Upper lobe of left lung (tissue), 6 donors: ENCODE measurements around the gene APOBEC3B. TPM values are rescaled to one million over a fixed set of nuclear protein-coding genes. Genes with fewer than 3 reads are reported as not detected.
A peak's percentile ranks its signal among the peaks of the same experiment; 100 is the strongest.

Experiments used
- ATAC-seq, 2 donors: fragments of 200-7000 bp; cut with Tn5 transposase; one replicate each; pipeline ENCODE4 v1.9.1; 2022; ENCODE audit warnings: mild to moderate bottlenecking in 2 of 2, moderate library complexity in 2 of 2; ENCODE audit not compliant: low FRiP score in 2 of 2
- DNase-seq, 2 donors: peaks; one replicate each; pipeline ENCODE4 v3.0.0-alpha.2; 2019 to 2020
- H3K27ac ChIP-seq, 4 donors: fragments of 200-600 bp; sonication (generic); one replicate each; pipeline ENCODE4 v1.5.1; 2016 to 2019
- H3K27me3 ChIP-seq, 4 donors: fragments of 200-600 bp; sonication (generic); one replicate each; pipeline ENCODE4 v1.5.1; 2017 to 2019
- H3K36me3 ChIP-seq, 4 donors: fragments of 200-600 bp; sonication (generic); one replicate each; pipeline ENCODE4 v1.5.1; 2016 to 2019
- H3K4me1 ChIP-seq, 4 donors: fragments of 200-600 bp; sonication (generic); one replicate each; pipeline ENCODE4 v1.5.1; 2018 to 2019
- H3K4me3 ChIP-seq, 4 donors: fragments of 200-600 bp; sonication (generic); one replicate each; pipeline ENCODE4 v1.5.1; 2017 to 2019; ENCODE audit warnings: mild to moderate bottlenecking in 2 of 4, moderate library complexity in 1 of 4
- H3K9me3 ChIP-seq, 4 donors: fragments of 200-600 bp; sonication (generic); one replicate each; pipeline ENCODE4 v1.5.1; 2018 to 2019
- EP300 ChIP-seq, 4 donors: sonication (generic); formaldehyde crosslinking; IDR thresholded peaks; one replicate each; pipeline ENCODE4 v1.5.1; 2017; ENCODE audit warnings: antibody characterized with exemption in 4 of 4, control low read depth in 2 of 4
- POLR2A ChIP-seq, 4 donors: fragments of 450-650 bp; IDR thresholded peaks; one replicate each; pipeline ENCODE4 v1.5.1; 2016 to 2017; ENCODE audit warnings: antibody characterized with exemption in 4 of 4, mild to moderate bottlenecking in 2 of 4
- POLR2AphosphoS5 ChIP-seq, 2 donors: sonication (generic); formaldehyde crosslinking; IDR thresholded peaks; one replicate each; pipeline ENCODE4 v1.5.1; 2017; ENCODE audit warnings: antibody characterized with exemption in 2 of 2
- WGBS, 2 donors: methylation state at CpG; one replicate each; pipeline ENCODE4 v1.1.5; 2017 to 2018; 5-methylcytosine and 5-hydroxymethylcytosine counted together
- total RNA-seq, 6 donors: library from RNA; depleted of rRNA in 4 of 6; stranded (reverse); fragments of >200 nt in 4 of 6; gene quantifications; one replicate each; pipeline versions ENCODE4 v1.1.0 to v1.2.1, GENCODE V29; 2016 to 2021
- TF ChIP-seq, protein P1 (sequence below), 6 experiments: fragments of 450-650 bp in 4 of 6; fragments of 200-600 bp in 2 of 6; sonication (generic) in 2 of 6; IDR thresholded peaks; one replicate each; pipeline ENCODE4 v1.5.1; 2016 to 2019; ENCODE audit warnings: antibody characterized with exemption in 6 of 6
- donor health status: DM: no; HTN: no; CAD: no; lungs with moderate emphysema.
- donor health status: DM: no; HTN: yes; CAD: no; lungs with severe emphysema.

APOBEC3B gene
- total RNA-seq, 6 donors from 2014 or later, result 0.89 to 5.8 (median 1.5) TPM; not detected in 2

DNA sequence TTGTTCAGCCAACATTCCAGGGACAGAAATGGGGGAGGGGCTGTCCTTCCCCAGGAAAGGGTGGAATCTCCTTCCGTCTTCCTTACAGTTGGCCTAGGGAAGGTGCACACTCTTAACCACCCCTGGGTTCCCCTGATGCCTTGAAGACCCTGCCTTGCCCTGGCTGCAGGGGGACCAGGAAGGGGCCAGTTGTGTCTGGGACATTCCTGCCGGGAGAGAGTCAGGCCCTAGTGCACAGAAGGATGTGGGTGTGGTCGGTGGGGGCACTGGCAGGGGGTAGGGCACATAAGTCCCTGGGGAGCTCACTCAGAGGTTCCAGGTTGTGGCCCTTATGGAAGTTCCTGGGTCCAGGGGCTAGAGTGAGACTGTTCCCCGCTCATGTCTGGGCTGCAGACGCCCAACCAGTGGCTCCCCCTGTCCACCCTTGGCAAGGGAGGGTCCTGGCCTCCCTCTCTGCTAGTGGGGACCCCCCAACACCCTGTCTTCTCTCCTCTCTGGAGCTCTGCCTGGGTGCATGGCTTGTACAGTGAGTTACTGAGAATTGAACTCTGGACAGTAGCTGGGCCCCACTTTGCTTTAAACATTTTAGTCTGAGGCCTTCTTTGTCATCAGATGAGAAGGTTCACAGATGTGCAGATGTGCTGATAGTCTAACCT is 26.8 kb upstream of the APOBEC3B start:
- 68 to 71% methylated on average over 2 to 4 of the region's 5 CpGs for WGBS, 2 donors
- no peak overlapping the region for H3K4me3 ChIP-seq

DNA sequence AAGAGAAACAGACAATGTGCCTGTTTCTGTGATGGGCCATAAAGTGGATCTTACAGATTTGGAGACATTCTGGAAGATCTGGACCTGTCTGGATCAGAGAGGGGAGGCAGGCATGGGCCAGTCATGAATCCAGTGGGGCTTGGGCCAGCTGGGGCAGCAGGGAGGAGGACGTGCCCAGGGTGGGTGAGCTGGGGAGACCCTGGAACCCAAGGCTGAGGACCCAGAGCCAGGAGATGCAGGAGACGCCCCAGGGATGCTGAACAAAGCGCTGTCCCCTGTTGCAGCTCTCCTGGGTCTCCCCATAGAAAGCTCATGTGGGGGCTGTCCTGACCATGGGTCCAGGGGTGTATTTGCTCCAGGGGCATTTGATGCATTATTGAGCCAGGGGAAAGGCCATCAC is 26.2 kb upstream of the APOBEC3B start:
- H3K36me3 ChIP-seq, result no peaks in the 10 kb centered on the region
- peaks cover 0 to 10% (median 5%) of the 10 kb centered on the region in 4 donors for H3K4me1 ChIP-seq
- no peak for TF ChIP-seq POLR2A (IDR thresholded peaks at IDR 0.05)
- TF ChIP-seq, protein P1, sequence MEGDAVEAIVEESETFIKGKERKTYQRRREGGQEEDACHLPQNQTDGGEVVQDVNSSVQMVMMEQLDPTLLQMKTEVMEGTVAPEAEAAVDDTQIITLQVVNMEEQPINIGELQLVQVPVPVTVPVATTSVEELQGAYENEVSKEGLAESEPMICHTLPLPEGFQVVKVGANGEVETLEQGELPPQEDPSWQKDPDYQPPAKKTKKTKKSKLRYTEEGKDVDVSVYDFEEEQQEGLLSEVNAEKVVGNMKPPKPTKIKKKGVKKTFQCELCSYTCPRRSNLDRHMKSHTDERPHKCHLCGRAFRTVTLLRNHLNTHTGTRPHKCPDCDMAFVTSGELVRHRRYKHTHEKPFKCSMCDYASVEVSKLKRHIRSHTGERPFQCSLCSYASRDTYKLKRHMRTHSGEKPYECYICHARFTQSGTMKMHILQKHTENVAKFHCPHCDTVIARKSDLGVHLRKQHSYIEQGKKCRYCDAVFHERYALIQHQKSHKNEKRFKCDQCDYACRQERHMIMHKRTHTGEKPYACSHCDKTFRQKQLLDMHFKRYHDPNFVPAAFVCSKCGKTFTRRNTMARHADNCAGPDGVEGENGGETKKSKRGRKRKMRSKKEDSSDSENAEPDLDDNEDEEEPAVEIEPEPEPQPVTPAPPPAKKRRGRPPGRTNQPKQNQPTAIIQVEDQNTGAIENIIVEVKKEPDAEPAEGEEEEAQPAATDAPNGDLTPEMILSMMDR (IDR thresholded peaks at IDR 0.05), result no peak
- no peak for TF ChIP-seq POLR2AphosphoS5 (IDR thresholded peaks at IDR 0.05)
- no peak for TF ChIP-seq EP300 (IDR thresholded peaks at IDR 0.05)
- ATAC-seq, result no peak
- H3K27ac ChIP-seq, result no peak overlapping the region
- no peaks in the 10 kb centered on the region for H3K27me3 ChIP-seq
- no peaks in the 10 kb centered on the region for H3K9me3 ChIP-seq
- H3K4me3 ChIP-seq, result no peak overlapping the region
- 96 to 100% methylated on average over 1 to 3 of the region's 3 CpGs for WGBS, 2 donors
- DNase-seq, result peak in 1 of 2 donors; percentile 14

More for the DNA sequence above, 26.8 kb upstream of the APOBEC3B start:
- DNase-seq (peak in 1 of 2 donors; percentile 15), ATAC-seq (no peak)
- Histone ChIP-seq H3K27ac (peak overlapping the region in 3 of 4 donors; percentile 69 to 81 (median 80)), H3K36me3 (no peaks in the 10 kb centered on the region), H3K9me3 (no peaks in the 10 kb centered on the region), H3K27me3 (no peaks in the 10 kb centered on the region), H3K4me1 (peaks cover 0 to 10% (median 5%) of the 10 kb centered on the region in 4 donors)
- TF ChIP-seq EP300 (IDR thresholded peaks at IDR 0.05), result no peak
- TF ChIP-seq POLR2A (IDR thresholded peaks at IDR 0.05), result no peak
- TF ChIP-seq, protein P1 (IDR thresholded peaks at IDR 0.05), result no peak
- TF ChIP-seq POLR2AphosphoS5 (IDR thresholded peaks at IDR 0.05), result no peak

DNA sequence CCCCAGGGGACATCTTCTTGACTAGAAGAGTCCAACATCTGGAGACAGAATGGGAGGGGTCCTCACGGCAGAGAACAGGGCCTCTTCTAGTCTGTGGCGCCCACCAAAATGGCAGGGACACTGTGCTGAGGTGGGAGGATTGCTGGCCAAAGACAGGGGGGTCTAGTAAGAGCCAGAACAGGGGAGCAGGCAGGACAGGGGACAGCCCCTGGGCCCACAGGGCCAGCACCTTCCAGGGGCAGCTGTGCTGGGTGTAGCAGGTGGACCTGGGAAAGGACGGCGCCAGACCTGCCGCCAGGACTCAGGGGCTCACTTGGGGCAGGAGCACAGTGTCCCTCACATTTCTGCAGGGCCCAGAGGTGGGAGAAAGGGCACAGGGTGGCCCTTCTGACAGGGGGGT is 25.6 kb upstream of the APOBEC3B start:
- WGBS, 2 donors, result 83 to 95% methylated on average over 5 of the region's 5 CpGs
- no peak overlapping the region for H3K4me3 ChIP-seq
- H3K27me3 ChIP-seq, result no peaks in the 10 kb centered on the region
- peak in 1 of 2 donors; percentile 18 for DNase-seq
- H3K36me3 ChIP-seq, result no peaks in the 10 kb centered on the region
- peak overlapping the region in 3 of 4 donors; percentile 49 to 57 (median 50) for H3K27ac ChIP-seq
- H3K9me3 ChIP-seq, result no peaks in the 10 kb centered on the region
- no peak for ATAC-seq
- no peak for TF ChIP-seq POLR2A (IDR thresholded peaks at IDR 0.05)
- TF ChIP-seq EP300 (IDR thresholded peaks at IDR 0.05), result no peak
- TF ChIP-seq, protein P1 (IDR thresholded peaks at IDR 0.05), result no peak
- no peak for TF ChIP-seq POLR2AphosphoS5 (IDR thresholded peaks at IDR 0.05)
- H3K4me1 ChIP-seq, result peaks cover 0 to 9% (median 4%) of the 10 kb centered on the region in 4 donors

DNA sequence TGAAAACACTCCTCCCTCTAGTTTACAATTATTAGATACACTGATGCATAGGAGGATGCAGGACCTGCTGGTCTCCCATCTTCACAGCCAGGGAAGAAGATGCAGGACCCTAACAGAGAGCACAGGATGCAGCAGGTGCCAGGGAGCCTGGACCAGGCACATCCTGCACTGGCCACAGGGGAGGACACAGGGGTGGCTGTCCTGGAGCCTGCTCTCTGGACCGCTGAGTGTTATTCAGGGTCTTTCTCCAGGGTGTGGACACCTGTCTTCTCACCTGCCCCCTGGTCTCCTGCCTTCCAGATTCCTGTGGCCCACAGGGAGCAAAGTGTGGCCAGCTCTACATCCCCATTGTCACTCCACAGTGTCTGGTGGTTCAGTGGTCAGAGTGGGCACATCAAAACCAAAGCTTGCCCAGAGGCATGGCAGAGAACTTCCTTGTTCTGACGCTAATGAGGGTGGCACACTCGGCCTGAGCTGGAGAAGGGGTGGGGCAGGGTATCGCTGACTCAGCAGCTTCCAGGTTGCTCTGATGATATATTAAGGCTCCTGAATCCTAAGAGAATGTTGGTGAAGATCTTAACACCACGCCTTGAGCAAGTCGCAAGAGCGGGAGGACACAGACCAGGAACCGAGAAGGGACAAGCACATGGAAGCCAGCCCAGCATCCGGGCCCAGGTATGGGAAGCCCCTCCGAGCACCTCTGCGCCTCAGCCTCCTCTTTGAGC is 24.9 kb upstream of the APOBEC3B start, which contains the start of gene APOBEC3A:
Gene APOBEC3A, plus strand, starts transcription at position 564 of the 725 bp plus-strand sequence. Its CDS starts 83 bp downstream, at position 647.
- no peak for TF ChIP-seq POLR2A (IDR thresholded peaks at IDR 0.05)
- TF ChIP-seq, protein P1 (IDR thresholded peaks at IDR 0.05), result no peak
- Histone ChIP-seq H3K9me3 (no peaks in the 10 kb centered on the region), H3K36me3 (no peaks in the 10 kb centered on the region), H3K4me3 (no peak within 1 kb of the TSS), H3K27ac (peak within 1 kb of the TSS; percentile 38 to 57 (median 50)), H3K27me3 (no peaks in the 10 kb centered on the region), H3K4me1 (peaks cover 0 to 2% (median under 1%) of the 10 kb centered on the region in 4 donors)
- DNase-seq (peak in 1 of 2 donors; percentile 80), ATAC-seq (peak; percentile 43 to 68)
- WGBS, 2 donors, result 73 to 75% methylated on average over 9 to 11 of the region's 11 CpGs
